ENCODE measurements around the gene PTPRM.

GRCh38 chr18:7877609-7878008 lies 310.5 kb downstream of the PTPRM start:
- TF ChIP-seq, protein P1, sequence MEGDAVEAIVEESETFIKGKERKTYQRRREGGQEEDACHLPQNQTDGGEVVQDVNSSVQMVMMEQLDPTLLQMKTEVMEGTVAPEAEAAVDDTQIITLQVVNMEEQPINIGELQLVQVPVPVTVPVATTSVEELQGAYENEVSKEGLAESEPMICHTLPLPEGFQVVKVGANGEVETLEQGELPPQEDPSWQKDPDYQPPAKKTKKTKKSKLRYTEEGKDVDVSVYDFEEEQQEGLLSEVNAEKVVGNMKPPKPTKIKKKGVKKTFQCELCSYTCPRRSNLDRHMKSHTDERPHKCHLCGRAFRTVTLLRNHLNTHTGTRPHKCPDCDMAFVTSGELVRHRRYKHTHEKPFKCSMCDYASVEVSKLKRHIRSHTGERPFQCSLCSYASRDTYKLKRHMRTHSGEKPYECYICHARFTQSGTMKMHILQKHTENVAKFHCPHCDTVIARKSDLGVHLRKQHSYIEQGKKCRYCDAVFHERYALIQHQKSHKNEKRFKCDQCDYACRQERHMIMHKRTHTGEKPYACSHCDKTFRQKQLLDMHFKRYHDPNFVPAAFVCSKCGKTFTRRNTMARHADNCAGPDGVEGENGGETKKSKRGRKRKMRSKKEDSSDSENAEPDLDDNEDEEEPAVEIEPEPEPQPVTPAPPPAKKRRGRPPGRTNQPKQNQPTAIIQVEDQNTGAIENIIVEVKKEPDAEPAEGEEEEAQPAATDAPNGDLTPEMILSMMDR (IDR thresholded peaks at IDR 0.05; ENCODE audit: low read length), result no peak
- TF ChIP-seq EZH2 (optimal IDR thresholded peaks at IDR 0.05; ENCODE audit: low read depth, low read length) (no peak), EZH2phosphoT487 (IDR thresholded peaks at IDR 0.05; ENCODE audit: low read length) (no peak)
